Right lobe of liver (tissue), 4 donors: Measurements from ENCODE around the gene E2F1.

ENCODE experiments used
- POLR2A ChIP-seq: fragments of 450-650 bp; IDR thresholded peaks from one replicate; pipeline ENCODE4 v1.6.1; 2017; ENCODE audit warnings: antibody characterized with exemption, mild to moderate bottlenecking
- TF ChIP-seq, protein P1 (sequence below), 4 donors: fragments of 200-600 bp in 3 of 4; fragments of 450-650 bp in 1 of 4; IDR thresholded peaks; one replicate each; pipeline versions ENCODE4 v1.5.1 to v1.8.0; 2016 to 2022; ENCODE audit warnings: antibody characterized with exemption in 4 of 4, mild to moderate bottlenecking in 2 of 4
- donor health status: DM: no; HTN: no; CAD: no.
- donor health status: DM: no; HTN: no; CAD: no.
- donor health status: DM: no; HTN: yes; CAD: no.

DNA sequence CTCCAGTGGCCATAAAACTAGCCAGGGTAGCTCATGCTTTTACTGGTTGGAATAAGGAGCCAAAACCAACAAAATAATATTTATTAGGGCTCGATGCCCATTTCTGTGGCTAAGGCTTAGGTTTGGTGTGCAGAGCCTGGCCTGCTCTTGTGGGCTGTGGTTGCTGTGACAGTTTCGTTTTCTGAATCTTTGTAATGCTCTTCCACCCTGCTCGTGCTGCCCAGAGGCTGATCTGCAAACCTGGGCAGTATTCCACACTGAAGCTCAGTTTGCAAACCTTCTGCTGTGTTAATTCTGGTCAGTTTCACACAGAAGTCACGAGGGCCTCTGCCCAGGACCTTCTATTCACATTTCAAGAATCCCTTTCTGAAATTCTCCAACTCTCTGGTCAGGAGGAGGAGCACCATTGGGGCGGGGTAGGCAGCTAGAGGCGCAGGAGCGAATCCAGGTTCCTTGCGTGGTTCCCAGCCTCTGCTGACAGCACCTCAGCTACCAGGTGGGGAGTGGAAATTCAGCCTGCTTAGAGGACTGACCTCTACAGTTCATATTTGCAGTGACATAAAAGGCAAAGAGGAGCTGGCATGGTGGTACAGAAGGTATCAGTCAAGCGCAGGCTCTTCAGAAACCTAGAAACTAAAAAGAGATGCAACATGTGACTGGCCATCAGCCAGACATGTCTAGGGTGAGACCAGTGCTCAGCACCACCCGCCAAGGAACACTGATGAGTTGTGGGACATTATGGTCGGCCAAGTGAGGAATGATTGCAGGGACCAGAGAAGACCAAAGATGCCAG lies 38.4 kb downstream of the E2F1 start:
- TF ChIP-seq, protein P1, sequence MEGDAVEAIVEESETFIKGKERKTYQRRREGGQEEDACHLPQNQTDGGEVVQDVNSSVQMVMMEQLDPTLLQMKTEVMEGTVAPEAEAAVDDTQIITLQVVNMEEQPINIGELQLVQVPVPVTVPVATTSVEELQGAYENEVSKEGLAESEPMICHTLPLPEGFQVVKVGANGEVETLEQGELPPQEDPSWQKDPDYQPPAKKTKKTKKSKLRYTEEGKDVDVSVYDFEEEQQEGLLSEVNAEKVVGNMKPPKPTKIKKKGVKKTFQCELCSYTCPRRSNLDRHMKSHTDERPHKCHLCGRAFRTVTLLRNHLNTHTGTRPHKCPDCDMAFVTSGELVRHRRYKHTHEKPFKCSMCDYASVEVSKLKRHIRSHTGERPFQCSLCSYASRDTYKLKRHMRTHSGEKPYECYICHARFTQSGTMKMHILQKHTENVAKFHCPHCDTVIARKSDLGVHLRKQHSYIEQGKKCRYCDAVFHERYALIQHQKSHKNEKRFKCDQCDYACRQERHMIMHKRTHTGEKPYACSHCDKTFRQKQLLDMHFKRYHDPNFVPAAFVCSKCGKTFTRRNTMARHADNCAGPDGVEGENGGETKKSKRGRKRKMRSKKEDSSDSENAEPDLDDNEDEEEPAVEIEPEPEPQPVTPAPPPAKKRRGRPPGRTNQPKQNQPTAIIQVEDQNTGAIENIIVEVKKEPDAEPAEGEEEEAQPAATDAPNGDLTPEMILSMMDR (IDR thresholded peaks at IDR 0.05): no peak
- no peak for TF ChIP-seq POLR2A
